SK-N-SH treated with all-trans-retinoic acid at 6 μM for 48 hours (cell line): ENCODE data around the gene DUSP16.

Source experiments
- ARNTL ChIP-seq: fragments of 450-650 bp; formaldehyde crosslinking; IDR thresholded peaks from 2 replicates; pipeline ENCODE4 v1.5.0; 2020; ENCODE audit warnings: low read depth, mild to moderate bottlenecking, moderate library complexity, borderline replicate concordance
- CSRNP3 ChIP-seq: fragments of 250-450 bp; sonication (Bioruptor Pico); IDR thresholded peaks from 2 replicates; pipeline ENCODE4 v1.5.1; 2021; ENCODE audit warnings: mild to moderate bottlenecking, moderate library complexity
- ESRRG ChIP-seq: fragments of 250-450 bp; sonication (Bioruptor Pico); IDR thresholded peaks from 2 replicates; pipeline ENCODE4 v1.6.1; 2021; ENCODE audit warnings: mild to moderate bottlenecking
- PATZ1 ChIP-seq: fragments of 250-450 bp; sonication (Bioruptor Pico); IDR thresholded peaks from 2 replicates; pipeline ENCODE4 v1.8.0; 2020; ENCODE audit warnings: mild to moderate bottlenecking, moderate library complexity, borderline replicate concordance
- PPARA ChIP-seq: fragments of 250-450 bp; sonication (Bioruptor Pico); IDR thresholded peaks from 2 replicates; pipeline ENCODE4 v1.5.0; 2020; ENCODE audit warnings: mild to moderate bottlenecking, borderline replicate concordance
- SNAI2 ChIP-seq: fragments of 250-450 bp; sonication (Bioruptor Pico); IDR thresholded peaks from 2 replicates; pipeline ENCODE4 v1.5.0; 2020; ENCODE audit warnings: mild to moderate bottlenecking, moderate library complexity
- TOX ChIP-seq: fragments of 250-450 bp; sonication (Bioruptor Pico); IDR thresholded peaks from 2 replicates; pipeline ENCODE4 v1.8.0; 2021; ENCODE audit warnings: mild to moderate bottlenecking, moderate library complexity, borderline replicate concordance
- TSHZ2 ChIP-seq: fragments of 250-450 bp; sonication (Bioruptor Pico); IDR thresholded peaks from 2 replicates; pipeline ENCODE4 v1.5.0; 2020; ENCODE audit warnings: mild to moderate bottlenecking, moderate library complexity
- ZC3H10 ChIP-seq: fragments of 250-450 bp; sonication (Bioruptor Pico); IDR thresholded peaks from 2 replicates; pipeline ENCODE4 v1.5.1; 2021; ENCODE audit warnings: mild to moderate bottlenecking, moderate library complexity
- ZFP3 ChIP-seq: fragments of 250-450 bp; sonication (Bioruptor Pico); IDR thresholded peaks from 2 replicates; pipeline ENCODE4 v1.5.0; 2020; ENCODE audit warnings: mild to moderate bottlenecking, moderate library complexity
- ZFP30 ChIP-seq: fragments of 450-650 bp; formaldehyde crosslinking; IDR thresholded peaks from 2 replicates; pipeline ENCODE4 v1.5.0; 2022; ENCODE audit warnings: mild to moderate bottlenecking, moderate library complexity
- ZNF565 ChIP-seq: fragments of 450-650 bp; formaldehyde crosslinking; conservative IDR thresholded peaks from 2 replicates; pipeline ENCODE4 v1.5.0; 2020; ENCODE audit warnings: low read depth, mild to moderate bottlenecking, moderate library complexity
- ZNF8 ChIP-seq: fragments of 450-650 bp; formaldehyde crosslinking; IDR thresholded peaks from 2 replicates; pipeline ENCODE4 v1.5.0; 2020; ENCODE audit warnings: mild to moderate bottlenecking, moderate library complexity

- TF ChIP-seq PATZ1 (CRISPR knock-in tag) (no peak), ZNF565 (CRISPR knock-in tag) (no peak), PPARA (CRISPR knock-in tag) (no peak), ZNF8 (no peak), ARNTL (CRISPR knock-in tag) (no peak), ESRRG (no peak), ZFP3 (no peak), SNAI2 (CRISPR knock-in tag) (no peak), TSHZ2 (no peak), TOX (CRISPR knock-in tag) (no peak), ZFP30 (CRISPR knock-in tag) (no peak), CSRNP3 (CRISPR knock-in tag) (no peak), ZC3H10 (CRISPR knock-in tag) (no peak)
Observed at GRCh38 chr12:12587878-12588277, 25.2 kb upstream of the DUSP16 start.
